ENCODE results near the gene FLT4. TPM values are rescaled to one million over a fixed set of nuclear protein-coding genes. Genes with fewer than 3 reads are reported as not detected.

FLT4 gene
- total and polyA plus RNA-seq, 2 donors (not counting 1 experiment from before 2014, with no cell fraction given) = 0.01 TPM; not detected in 1

DNA sequence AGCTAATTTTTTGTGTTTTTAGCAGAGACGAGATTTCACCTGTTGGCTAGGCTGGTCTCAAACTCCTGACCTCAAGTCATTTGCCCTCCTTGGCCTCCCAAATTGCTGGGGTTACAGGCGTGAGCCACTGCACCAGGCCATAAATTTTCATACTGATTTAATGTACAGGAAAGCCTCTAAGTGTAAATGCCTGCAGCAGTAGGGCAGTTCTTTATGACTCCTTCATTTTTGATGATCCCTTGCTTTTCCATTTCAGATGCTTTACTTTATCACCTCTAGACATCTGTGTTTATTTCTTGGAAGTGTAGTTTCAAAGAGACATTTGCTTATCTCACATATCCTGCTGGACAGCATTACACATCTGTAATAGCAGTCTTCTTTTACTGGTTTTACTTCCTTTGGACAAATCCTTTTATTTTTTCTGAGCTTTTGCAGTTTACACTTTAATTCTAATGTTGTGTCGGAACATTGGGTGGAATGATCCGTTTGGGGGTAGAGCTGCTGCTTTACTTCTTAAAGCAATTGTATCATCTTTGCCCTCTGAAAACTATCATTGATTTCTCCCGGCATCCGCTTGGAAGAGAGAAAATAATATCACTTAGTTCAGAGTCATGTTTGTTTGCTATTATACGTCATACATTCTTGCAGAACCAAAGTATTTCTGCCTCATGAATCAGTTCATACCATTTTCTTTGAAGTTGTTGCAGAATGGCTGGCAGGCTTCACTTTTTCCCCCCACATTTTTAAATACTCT is 94.1 kb downstream of the FLT4 start:
- Histone ChIP-seq H3K9me3 (ENCODE audit: control extremely low read depth in 1 of 3, control insufficient read depth in 2 of 3, insufficient read depth in 1 of 3, low read length in 2 of 3) (no peaks in the 10 kb centered on the region), H3K27me3 (replicated peaks in 1 of 4; ENCODE audit: control extremely low read depth in 1 of 4, control insufficient read depth in 3 of 4, insufficient read depth in 4 of 4, low read length in 3 of 4) (no peaks in the 10 kb centered on the region), H3K36me3 (replicated peaks in 1 of 2; ENCODE audit: control extremely low read depth in 1 of 2, control insufficient read depth in 1 of 2, extremely low read depth in 1 of 2, insufficient read depth in 2 of 2, low read length in 1 of 2) (peaks cover 9 to 27% of the 10 kb centered on the region in 2 experiments), H3K4me3 (ENCODE audit: control extremely low read depth in 1 of 5, extremely low read depth in 1 of 5, insufficient read depth in 1 of 5, low read depth in 2 of 5, low read length in 4 of 5) (no peak overlapping the region), H3K4me1 (ENCODE audit: control insufficient read depth in 2 of 2, insufficient read depth in 2 of 2, low read length in 2 of 2) (no peaks in the 10 kb centered on the region), H3K9ac (ENCODE audit: low read length) (no peak overlapping the region), H3K79me2 (ENCODE audit: control insufficient read depth, insufficient read depth, low read length) (peaks cover 27% of the 10 kb centered on the region), H4K20me1 (ENCODE audit: control insufficient read depth, insufficient read depth, low read length, poor library complexity, severe bottlenecking) (peaks cover 12% of the 10 kb centered on the region), H3K27ac (ENCODE audit: low read length in 2 of 2) (no peak overlapping the region), H3K4me2 (replicated peaks; ENCODE audit: low read depth, low read length, poor library complexity, severe bottlenecking) (no peak overlapping the region), H2AFZ (ENCODE audit: insufficient read depth, low read depth, low read length, poor library complexity, severe bottlenecking) (no peak overlapping the region)
- intact Hi-C loops (cut with micrococcal nuclease) = no loop called here
- Mint-ChIP-seq H3K27ac (no peak overlapping the region), H3K9me3 (ENCODE audit: insufficient read depth) (no peaks in the 10 kb centered on the region), H3K4me3 (no peak overlapping the region), H3K4me1 (no peaks in the 10 kb centered on the region), H3K27me3 (no peaks in the 10 kb centered on the region)
- no peak for DNase-seq
- CTCF ChIA-PET = interaction anchor here (1.0 kb wide), 1 partner anchor 17 kb away, joined by 4 read pairs; no protein-coding TSS in a partner anchor
- TF ChIP-seq, protein P1, sequence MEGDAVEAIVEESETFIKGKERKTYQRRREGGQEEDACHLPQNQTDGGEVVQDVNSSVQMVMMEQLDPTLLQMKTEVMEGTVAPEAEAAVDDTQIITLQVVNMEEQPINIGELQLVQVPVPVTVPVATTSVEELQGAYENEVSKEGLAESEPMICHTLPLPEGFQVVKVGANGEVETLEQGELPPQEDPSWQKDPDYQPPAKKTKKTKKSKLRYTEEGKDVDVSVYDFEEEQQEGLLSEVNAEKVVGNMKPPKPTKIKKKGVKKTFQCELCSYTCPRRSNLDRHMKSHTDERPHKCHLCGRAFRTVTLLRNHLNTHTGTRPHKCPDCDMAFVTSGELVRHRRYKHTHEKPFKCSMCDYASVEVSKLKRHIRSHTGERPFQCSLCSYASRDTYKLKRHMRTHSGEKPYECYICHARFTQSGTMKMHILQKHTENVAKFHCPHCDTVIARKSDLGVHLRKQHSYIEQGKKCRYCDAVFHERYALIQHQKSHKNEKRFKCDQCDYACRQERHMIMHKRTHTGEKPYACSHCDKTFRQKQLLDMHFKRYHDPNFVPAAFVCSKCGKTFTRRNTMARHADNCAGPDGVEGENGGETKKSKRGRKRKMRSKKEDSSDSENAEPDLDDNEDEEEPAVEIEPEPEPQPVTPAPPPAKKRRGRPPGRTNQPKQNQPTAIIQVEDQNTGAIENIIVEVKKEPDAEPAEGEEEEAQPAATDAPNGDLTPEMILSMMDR (IDR thresholded peaks at IDR 0.05) = no peak
- TF ChIP-seq EZH2 (IDR thresholded peaks at IDR 0.05; ENCODE audit: borderline replicate concordance, insufficient read depth, low read depth, low read length, poor library complexity, severe bottlenecking) = no peak
- POLR2A ChIA-PET = no interaction called here
- 94% methylated on average over 2 of the region's 7 CpGs for WGBS (ENCODE audit: insufficient coverage)
- ATAC-seq (ENCODE audit: low read depth) = no peak

DNA sequence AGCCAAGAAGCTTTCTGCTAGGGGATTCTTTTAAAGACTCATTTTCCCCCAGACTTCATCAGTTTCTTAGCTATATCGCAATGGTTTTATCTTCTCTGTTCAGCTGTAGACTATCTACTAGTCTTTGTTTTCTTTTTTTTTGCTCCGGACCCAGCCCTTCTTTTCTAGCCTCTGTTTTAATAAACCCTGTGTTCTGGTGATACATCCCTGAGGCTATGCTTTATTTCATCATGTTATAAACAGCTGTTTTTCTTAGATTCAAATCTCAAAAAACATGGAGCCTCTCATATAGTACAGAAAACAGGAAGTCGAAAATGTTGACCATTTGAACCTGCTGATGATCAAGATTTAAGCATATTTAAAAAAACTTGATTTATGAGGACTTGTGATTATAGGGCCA is 95.9 kb downstream of the FLT4 start:
- no CpG with 5 or more reads among the region's 3 CpGs for WGBS (ENCODE audit: insufficient coverage)
- Mint-ChIP-seq H3K4me3 (no peak overlapping the region), H3K9me3 (ENCODE audit: insufficient read depth) (no peaks in the 10 kb centered on the region), H3K27ac (no peak overlapping the region), H3K27me3 (no peaks in the 10 kb centered on the region), H3K4me1 (peaks cover 3% of the 10 kb centered on the region)
- TF ChIP-seq EZH2 (IDR thresholded peaks at IDR 0.05; ENCODE audit: borderline replicate concordance, insufficient read depth, low read depth, low read length, poor library complexity, severe bottlenecking) = no peak
- TF ChIP-seq, protein P1 (IDR thresholded peaks at IDR 0.05) = no peak
- ATAC-seq (ENCODE audit: low read depth) = no peak
- no peak for DNase-seq
- H4K20me1 ChIP-seq (ENCODE audit: control insufficient read depth, insufficient read depth, low read length, poor library complexity, severe bottlenecking) = peaks cover 9% of the 10 kb centered on the region
- H2AFZ ChIP-seq (ENCODE audit: insufficient read depth, low read depth, low read length, poor library complexity, severe bottlenecking) = no peak overlapping the region
- intact Hi-C loops (cut with micrococcal nuclease) = no loop called here
- no peaks in the 10 kb centered on the region for H3K27me3 ChIP-seq (replicated peaks in 1 of 4; ENCODE audit: control extremely low read depth in 1 of 4, control insufficient read depth in 3 of 4, insufficient read depth in 4 of 4, low read length in 3 of 4)
- POLR2A ChIA-PET = no interaction called here
- H3K27ac ChIP-seq (ENCODE audit: low read length in 2 of 2) = no peak overlapping the region
- no peaks in the 10 kb centered on the region for H3K4me1 ChIP-seq (ENCODE audit: control insufficient read depth in 2 of 2, insufficient read depth in 2 of 2, low read length in 2 of 2)
- H3K4me2 ChIP-seq (replicated peaks; ENCODE audit: low read depth, low read length, poor library complexity, severe bottlenecking) = no peak overlapping the region
- no peak overlapping the region for H3K9ac ChIP-seq (ENCODE audit: low read length)
- H3K36me3 ChIP-seq (replicated peaks in 1 of 2; ENCODE audit: control extremely low read depth in 1 of 2, control insufficient read depth in 1 of 2, extremely low read depth in 1 of 2, insufficient read depth in 2 of 2, low read length in 1 of 2) = peaks cover 10 to 33% of the 10 kb centered on the region in 2 experiments
- H3K4me3 ChIP-seq (ENCODE audit: control extremely low read depth in 1 of 5, extremely low read depth in 1 of 5, insufficient read depth in 1 of 5, low read depth in 2 of 5, low read length in 4 of 5) = no peak overlapping the region
- CTCF ChIA-PET = no interaction called here
- H3K79me2 ChIP-seq (ENCODE audit: control insufficient read depth, insufficient read depth, low read length) = peaks cover 29% of the 10 kb centered on the region
- H3K9me3 ChIP-seq (ENCODE audit: control extremely low read depth in 1 of 3, control insufficient read depth in 2 of 3, insufficient read depth in 1 of 3, low read length in 2 of 3) = no peaks in the 10 kb centered on the region
